ENCODE results near the gene ARMC7. TPM values are rescaled to one million over a fixed set of nuclear protein-coding genes. Genes with fewer than 3 reads are reported as not detected.
A peak's percentile ranks its signal among the peaks of the same experiment; 100 is the strongest.

The ARMC7 gene
- total and polyA plus RNA-seq, 2 of the 13 experiments (the other 11 are each of a cell fraction or from before 2014, with no cell fraction given) = 3.9 to 4.2 TPM

- TF ChIP-seq, protein P1, sequence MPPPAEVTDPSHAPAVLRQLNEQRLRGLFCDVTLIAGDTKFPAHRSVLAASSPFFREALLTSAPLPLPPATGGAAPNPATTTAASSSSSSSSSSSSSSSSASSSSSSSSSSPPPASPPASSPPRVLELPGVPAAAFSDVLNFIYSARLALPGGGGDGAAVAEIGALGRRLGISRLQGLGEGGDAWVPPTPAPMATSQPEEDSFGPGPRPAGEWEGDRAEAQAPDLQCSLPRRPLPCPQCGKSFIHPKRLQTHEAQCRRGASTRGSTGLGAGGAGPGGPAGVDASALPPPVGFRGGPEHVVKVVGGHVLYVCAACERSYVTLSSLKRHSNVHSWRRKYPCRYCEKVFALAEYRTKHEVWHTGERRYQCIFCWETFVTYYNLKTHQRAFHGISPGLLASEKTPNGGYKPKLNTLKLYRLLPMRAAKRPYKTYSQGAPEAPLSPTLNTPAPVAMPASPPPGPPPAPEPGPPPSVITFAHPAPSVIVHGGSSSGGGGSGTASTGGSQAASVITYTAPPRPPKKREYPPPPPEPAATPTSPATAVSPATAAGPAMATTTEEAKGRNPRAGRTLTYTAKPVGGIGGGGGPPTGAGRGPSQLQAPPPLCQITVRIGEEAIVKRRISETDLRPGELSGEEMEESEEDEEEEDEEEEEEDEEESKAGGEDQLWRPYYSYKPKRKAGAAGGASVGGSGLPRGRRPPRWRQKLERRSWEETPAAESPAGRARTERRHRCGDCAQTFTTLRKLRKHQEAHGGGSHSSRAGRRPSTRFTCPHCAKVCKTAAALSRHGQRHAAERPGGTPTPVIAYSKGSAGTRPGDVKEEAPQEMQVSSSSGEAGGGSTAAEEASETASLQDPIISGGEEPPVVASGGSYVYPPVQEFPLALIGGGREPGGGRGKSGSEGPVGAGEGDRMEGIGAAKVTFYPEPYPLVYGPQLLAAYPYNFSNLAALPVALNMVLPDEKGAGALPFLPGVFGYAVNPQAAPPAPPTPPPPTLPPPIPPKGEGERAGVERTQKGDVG (CRISPR knock-in tag; IDR thresholded peaks at IDR 0.05; ENCODE audit: borderline replicate concordance) = peak; percentile 83; the same call in 1 of the 2 replicates
- no peak for TF ChIP-seq ZNF788 (CRISPR knock-in tag; IDR thresholded peaks at IDR 0.05; ENCODE audit: borderline replicate concordance)
- TF ChIP-seq HNF4G (IDR thresholded peaks at IDR 0.05; ENCODE audit: borderline replicate concordance, low read depth, low read length) = no peak
- TF ChIP-seq HNF4G (CRISPR knock-in tag; IDR thresholded peaks at IDR 0.05; ENCODE audit: borderline replicate concordance, low read depth) = no peak
- TF ChIP-seq, protein P2, sequence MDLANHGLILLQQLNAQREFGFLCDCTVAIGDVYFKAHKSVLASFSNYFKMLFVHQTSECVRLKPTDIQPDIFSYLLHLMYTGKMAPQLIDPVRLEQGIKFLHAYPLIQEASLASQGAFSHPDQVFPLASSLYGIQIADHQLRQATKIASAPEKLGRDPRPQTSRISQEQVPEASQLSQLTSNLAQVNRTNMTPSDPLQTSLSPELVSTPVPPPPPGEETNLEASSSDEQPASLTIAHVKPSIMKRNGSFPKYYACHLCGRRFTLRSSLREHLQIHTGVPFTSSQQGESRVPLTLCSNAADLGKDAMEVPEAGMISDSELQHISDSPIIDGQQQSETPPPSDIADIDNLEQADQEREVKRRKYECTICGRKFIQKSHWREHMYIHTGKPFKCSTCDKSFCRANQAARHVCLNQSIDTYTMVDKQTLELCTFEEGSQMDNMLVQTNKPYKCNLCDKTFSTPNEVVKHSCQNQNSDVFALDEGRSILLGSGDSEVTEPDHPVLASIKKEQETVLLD (CRISPR knock-in tag; IDR thresholded peaks at IDR 0.05; ENCODE audit: low read depth) = no peak
- TF ChIP-seq SP5 (CRISPR knock-in tag; IDR thresholded peaks at IDR 0.05; ENCODE audit: borderline replicate concordance, low read depth) = no peak
- no peak for TF ChIP-seq ZNF451 (CRISPR knock-in tag; IDR thresholded peaks at IDR 0.05)
- peak; percentile 42; the same call in 1 of the 2 replicates for TF ChIP-seq SAP130 (CRISPR knock-in tag; IDR thresholded peaks at IDR 0.05; ENCODE audit: low read depth)
- TF ChIP-seq, protein P3, sequence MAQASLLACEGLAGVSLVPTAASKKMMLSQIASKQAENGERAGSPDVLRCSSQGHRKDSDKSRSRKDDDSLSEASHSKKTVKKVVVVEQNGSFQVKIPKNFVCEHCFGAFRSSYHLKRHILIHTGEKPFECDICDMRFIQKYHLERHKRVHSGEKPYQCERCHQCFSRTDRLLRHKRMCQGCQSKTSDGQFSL (CRISPR knock-in tag; IDR thresholded peaks at IDR 0.05) = no peak
- TF ChIP-seq, protein P4, sequence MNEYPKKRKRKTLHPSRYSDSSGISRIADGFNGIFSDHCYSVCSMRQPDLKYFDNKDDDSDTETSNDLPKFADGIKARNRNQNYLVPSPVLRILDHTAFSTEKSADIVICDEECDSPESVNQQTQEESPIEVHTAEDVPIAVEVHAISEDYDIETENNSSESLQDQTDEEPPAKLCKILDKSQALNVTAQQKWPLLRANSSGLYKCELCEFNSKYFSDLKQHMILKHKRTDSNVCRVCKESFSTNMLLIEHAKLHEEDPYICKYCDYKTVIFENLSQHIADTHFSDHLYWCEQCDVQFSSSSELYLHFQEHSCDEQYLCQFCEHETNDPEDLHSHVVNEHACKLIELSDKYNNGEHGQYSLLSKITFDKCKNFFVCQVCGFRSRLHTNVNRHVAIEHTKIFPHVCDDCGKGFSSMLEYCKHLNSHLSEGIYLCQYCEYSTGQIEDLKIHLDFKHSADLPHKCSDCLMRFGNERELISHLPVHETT (CRISPR knock-in tag; conservative IDR thresholded peaks at IDR 0.05) = no peak
- TF ChIP-seq, protein P5, sequence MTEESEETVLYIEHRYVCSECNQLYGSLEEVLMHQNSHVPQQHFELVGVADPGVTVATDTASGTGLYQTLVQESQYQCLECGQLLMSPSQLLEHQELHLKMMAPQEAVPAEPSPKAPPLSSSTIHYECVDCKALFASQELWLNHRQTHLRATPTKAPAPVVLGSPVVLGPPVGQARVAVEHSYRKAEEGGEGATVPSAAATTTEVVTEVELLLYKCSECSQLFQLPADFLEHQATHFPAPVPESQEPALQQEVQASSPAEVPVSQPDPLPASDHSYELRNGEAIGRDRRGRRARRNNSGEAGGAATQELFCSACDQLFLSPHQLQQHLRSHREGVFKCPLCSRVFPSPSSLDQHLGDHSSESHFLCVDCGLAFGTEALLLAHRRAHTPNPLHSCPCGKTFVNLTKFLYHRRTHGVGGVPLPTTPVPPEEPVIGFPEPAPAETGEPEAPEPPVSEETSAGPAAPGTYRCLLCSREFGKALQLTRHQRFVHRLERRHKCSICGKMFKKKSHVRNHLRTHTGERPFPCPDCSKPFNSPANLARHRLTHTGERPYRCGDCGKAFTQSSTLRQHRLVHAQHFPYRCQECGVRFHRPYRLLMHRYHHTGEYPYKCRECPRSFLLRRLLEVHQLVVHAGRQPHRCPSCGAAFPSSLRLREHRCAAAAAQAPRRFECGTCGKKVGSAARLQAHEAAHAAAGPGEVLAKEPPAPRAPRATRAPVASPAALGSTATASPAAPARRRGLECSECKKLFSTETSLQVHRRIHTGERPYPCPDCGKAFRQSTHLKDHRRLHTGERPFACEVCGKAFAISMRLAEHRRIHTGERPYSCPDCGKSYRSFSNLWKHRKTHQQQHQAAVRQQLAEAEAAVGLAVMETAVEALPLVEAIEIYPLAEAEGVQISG (CRISPR knock-in tag; IDR thresholded peaks at IDR 0.05) = no peak
- TF ChIP-seq NR2F6 (IDR thresholded peaks at IDR 0.05) = no peak
- no peak for TF ChIP-seq NR2F6 (CRISPR knock-in tag; IDR thresholded peaks at IDR 0.05)
These were observed 14.5 kb downstream of the ARMC7 start (continued) for GRCh38 chr17:75124041-75124818.
